DND-41 (cell line): ENCODE measurements around the gene CD4.

Experiments used
- ATAC-seq: fragments of 200-7000 bp; cut with Tn5 transposase; 3 replicates; pipeline ENCODE4 v1.9.1; 2021; ENCODE audit warnings: low read depth; ENCODE audit not compliant: insufficient read depth
- DNase-seq: peaks from one replicate; pipeline ENCODE4 v3.0.0-alpha.2; 2020
- H2AFZ ChIP-seq: 2 replicates; pipeline ENCODE4 v1.6.0; 2012; ENCODE audit warnings: low read depth, low read length
- H3K27ac ChIP-seq: 2 replicates; pipeline ENCODE4 v1.5.1; 2012; ENCODE audit warnings: low read length, inconsistent platforms
- H3K27me3 ChIP-seq: fragments of 200-600 bp; sonication (generic); 2 replicates; pipeline ENCODE4 v1.6.0; 2012; ENCODE audit warnings: low read length, mild to moderate bottlenecking, inconsistent platforms; ENCODE audit not compliant: insufficient read depth, poor library complexity
- H3K36me3 ChIP-seq: 2 replicates; pipeline ENCODE4 v1.5.1; 2012; ENCODE audit warnings: low read length, inconsistent platforms; ENCODE audit not compliant: insufficient read depth
- H3K4me1 ChIP-seq: 2 replicates; pipeline ENCODE4 v1.5.1; 2012; ENCODE audit warnings: mild to moderate bottlenecking, low read length; ENCODE audit not compliant: insufficient read depth
- H3K4me2 ChIP-seq: 2 replicates; pipeline ENCODE4 v1.6.0; 2012; ENCODE audit warnings: mild to moderate bottlenecking, moderate library complexity, low read length, inconsistent platforms; ENCODE audit not compliant: insufficient read depth
- H3K4me3 ChIP-seq, 2 experiments: fragments of 200-600 bp in 1 of 2; shearing (Covaris generic) in 1 of 2; 2 replicates each; pipeline ENCODE4 v1.5.1; 2012 to 2016; ENCODE audit warnings: inconsistent platforms in 2 of 2, low read length in 2 of 2, mild to moderate bottlenecking in 2 of 2, low read depth in 1 of 2, moderate library complexity in 1 of 2
- H3K79me2 ChIP-seq: 2 replicates; pipeline ENCODE4 v1.6.0; 2012; ENCODE audit warnings: low read length, inconsistent platforms; ENCODE audit not compliant: insufficient read depth
- H3K9ac ChIP-seq: 2 replicates; pipeline ENCODE4 v1.6.0; 2012; ENCODE audit warnings: low read depth, mild to moderate bottlenecking, inconsistent platforms, low read length, moderate library complexity
- H3K9me3 ChIP-seq: 2 replicates; pipeline ENCODE4 v1.5.1; 2012; ENCODE audit warnings: low read length, moderate library complexity, mild to moderate bottlenecking, inconsistent platforms; ENCODE audit not compliant: insufficient read depth, severe bottlenecking
- H4K20me1 ChIP-seq: 2 replicates; pipeline ENCODE4 v1.6.0; 2012; ENCODE audit warnings: low read length; ENCODE audit not compliant: insufficient read depth
- EZH2 ChIP-seq: IDR thresholded peaks from 3 replicates; pipeline ENCODE4 v1.6.1; 2012; ENCODE audit warnings: borderline replicate concordance, low read depth, mild to moderate bottlenecking, moderate library complexity, low read length, inconsistent platforms; ENCODE audit not compliant: severe bottlenecking
- TF ChIP-seq, protein P1 (sequence below): IDR thresholded peaks from 2 replicates; pipeline ENCODE4 v1.5.1; 2012; ENCODE audit warnings: borderline replicate concordance, low read length, moderate library complexity, mild to moderate bottlenecking; ENCODE audit not compliant: poor library complexity, severe bottlenecking; ENCODE audit errors: extremely low read depth

CD4 gene

DNA sequence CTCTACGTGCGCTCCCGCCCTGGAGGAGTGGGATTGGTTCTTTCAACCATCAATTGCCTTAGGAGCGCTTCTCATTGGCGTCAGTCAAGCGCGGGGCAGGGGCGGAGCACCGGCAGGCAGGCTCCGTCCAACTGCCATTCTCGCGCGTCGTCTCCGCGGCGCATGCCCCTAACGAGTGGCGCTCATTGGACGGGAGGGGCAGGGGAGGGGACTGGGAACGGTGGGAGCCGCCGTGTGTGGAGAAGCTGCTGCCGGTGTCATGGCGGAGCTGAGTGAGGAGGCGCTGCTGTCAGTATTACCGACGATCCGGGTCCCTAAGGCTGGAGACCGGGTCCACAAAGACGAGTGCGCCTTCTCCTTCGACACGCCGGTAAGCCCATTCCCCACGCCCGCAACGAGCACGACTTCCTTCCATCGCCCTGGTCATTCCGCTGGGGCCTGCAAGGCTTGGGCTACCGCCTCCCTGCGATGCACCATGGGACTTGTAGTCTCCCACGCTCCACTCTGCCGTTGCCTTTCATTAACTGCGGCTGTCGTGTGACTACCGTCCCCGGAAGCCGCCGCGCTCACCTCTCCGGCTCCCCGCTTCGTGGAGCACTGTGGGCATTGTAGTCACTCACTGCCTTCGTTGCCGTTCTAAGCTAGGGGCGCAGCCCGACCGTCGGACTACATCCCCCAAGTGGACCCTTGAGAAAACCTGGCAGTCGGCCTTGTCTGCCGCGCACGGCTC is 62.8 kb downstream of the CD4 start, which contains the start of gene USP5:
TSS of gene USP5 (plus strand) at position 230 of the 730 bp plus-strand sequence. CDS start at position 260, 30 bp downstream.
- H3K79me2 ChIP-seq = peaks cover 59% of the 10 kb centered on the region
- peak; percentile 80 for ATAC-seq

DNA sequence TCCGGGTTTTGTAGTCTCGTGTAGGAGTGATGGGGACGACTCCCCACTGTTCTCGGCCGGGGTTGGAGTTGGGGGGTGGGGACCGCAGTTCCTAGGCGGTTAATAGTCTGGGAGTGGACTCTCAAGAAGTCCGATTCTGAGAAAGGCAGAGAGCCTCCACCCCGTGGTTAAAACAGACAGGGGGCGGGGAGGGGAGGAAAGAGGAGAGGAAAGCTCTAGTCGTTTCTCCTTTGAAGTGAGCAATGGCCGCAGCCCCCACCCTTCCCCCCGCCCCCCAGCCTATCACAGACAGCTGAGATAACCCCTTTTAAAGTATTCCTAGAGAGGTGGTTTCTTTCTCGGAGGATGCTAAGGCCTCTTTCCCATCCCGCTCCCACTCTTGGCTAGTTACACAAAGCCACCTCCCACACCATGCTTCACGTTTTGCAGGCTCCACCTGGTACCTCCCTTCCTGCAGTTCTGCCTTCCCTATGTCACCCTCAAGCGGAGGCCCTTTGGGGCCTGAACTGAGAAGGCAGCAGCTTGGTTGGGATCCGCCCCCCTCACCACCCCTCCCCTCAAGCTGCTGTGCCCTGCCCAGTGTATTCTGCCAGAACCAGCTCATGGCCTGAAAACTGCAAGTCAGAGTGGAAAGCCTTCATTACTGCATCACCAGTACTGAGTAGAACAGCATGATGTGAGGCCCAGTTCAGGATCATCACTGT is 63.5 kb downstream of the CD4 start:
- Histone ChIP-seq H3K36me3 (peaks cover 69% of the 10 kb centered on the region), H3K9ac (peak overlapping the region; percentile 81), H3K4me1 (peaks cover 37% of the 10 kb centered on the region), H3K27ac (peak overlapping the region; percentile 74), H3K4me3 (peak overlapping the region; percentile 51 to 87; a peak in 3 of 4 replicates), H3K9me3 (no peaks in the 10 kb centered on the region), H3K4me2 (peak overlapping the region; percentile 82), H4K20me1 (peaks cover 32% of the 10 kb centered on the region), H2AFZ (peak overlapping the region; percentile 61), H3K27me3 (no peaks in the 10 kb centered on the region), H3K79me2 (peaks cover 59% of the 10 kb centered on the region)
- peak; percentile 65 for DNase-seq
- no peak for ATAC-seq
- TF ChIP-seq, protein P1, sequence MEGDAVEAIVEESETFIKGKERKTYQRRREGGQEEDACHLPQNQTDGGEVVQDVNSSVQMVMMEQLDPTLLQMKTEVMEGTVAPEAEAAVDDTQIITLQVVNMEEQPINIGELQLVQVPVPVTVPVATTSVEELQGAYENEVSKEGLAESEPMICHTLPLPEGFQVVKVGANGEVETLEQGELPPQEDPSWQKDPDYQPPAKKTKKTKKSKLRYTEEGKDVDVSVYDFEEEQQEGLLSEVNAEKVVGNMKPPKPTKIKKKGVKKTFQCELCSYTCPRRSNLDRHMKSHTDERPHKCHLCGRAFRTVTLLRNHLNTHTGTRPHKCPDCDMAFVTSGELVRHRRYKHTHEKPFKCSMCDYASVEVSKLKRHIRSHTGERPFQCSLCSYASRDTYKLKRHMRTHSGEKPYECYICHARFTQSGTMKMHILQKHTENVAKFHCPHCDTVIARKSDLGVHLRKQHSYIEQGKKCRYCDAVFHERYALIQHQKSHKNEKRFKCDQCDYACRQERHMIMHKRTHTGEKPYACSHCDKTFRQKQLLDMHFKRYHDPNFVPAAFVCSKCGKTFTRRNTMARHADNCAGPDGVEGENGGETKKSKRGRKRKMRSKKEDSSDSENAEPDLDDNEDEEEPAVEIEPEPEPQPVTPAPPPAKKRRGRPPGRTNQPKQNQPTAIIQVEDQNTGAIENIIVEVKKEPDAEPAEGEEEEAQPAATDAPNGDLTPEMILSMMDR = no peak
- TF ChIP-seq EZH2 = no peak

More for the DNA sequence above, 62.8 kb downstream of the CD4 start, which contains the start of gene USP5:
- TF ChIP-seq, protein P1 = no peak
- no peak for TF ChIP-seq EZH2
- H4K20me1 ChIP-seq = peaks cover 32% of the 10 kb centered on the region
- H3K27ac ChIP-seq = peak within 1 kb of the TSS; percentile 99
- DNase-seq = peak; percentile 99
- peak within 1 kb of the TSS; percentile 81 for H3K9ac ChIP-seq
- no peaks in the 10 kb centered on the region for H3K27me3 ChIP-seq
- peaks cover 37% of the 10 kb centered on the region for H3K4me1 ChIP-seq
- peak within 1 kb of the TSS; percentile 95 for H3K4me2 ChIP-seq
- H3K9me3 ChIP-seq = no peaks in the 10 kb centered on the region
- peaks cover 69% of the 10 kb centered on the region for H3K36me3 ChIP-seq
- peak within 1 kb of the TSS; percentile 73 to 87 for H3K4me3 ChIP-seq
- H2AFZ ChIP-seq = peak within 1 kb of the TSS; percentile 92

DNA sequence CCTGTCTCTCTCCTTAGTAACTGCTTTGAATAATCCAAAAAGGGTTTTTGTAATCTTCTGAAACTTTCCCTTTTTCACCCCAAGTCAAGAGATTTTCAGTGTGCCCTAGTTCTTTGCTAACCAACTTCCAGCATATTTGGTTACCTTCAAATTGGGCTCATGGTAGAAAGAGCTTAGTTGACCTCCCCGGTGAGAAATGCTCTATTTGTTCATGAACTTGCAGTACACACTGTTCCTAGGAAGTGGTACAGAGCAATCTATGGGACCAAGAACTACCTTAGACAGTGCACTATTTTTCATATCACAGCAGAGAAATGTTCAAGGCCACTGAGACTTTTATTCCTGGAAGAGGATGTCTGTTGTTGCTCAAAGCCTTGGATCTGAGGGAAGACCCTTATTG is 64.3 kb downstream of the CD4 start:
- Histone ChIP-seq H3K27me3 (no peaks in the 10 kb centered on the region), H3K36me3 (peaks cover 69% of the 10 kb centered on the region), H3K4me1 (peaks cover 37% of the 10 kb centered on the region), H2AFZ (no peak overlapping the region), H3K27ac (peak overlapping the region; percentile 74; the same call in 1 of the 2 replicates), H3K4me2 (peak overlapping the region; percentile 82), H4K20me1 (peaks cover 32% of the 10 kb centered on the region), H3K79me2 (peaks cover 59% of the 10 kb centered on the region), H3K9ac (peak overlapping the region; percentile 81), H3K4me3 (peak overlapping the region in 1 of 2 experiments; percentile 87; a peak in 2 of 4 replicates), H3K9me3 (no peaks in the 10 kb centered on the region)
- no peak for ATAC-seq
- no peak for DNase-seq
- no peak for TF ChIP-seq EZH2
- TF ChIP-seq, protein P1 = no peak
